ENCODE results near the gene RPL3. TPM values are rescaled to one million over a fixed set of nuclear protein-coding genes. Genes with fewer than 3 reads are reported as not detected.

Gene RPL3
- total RNA-seq, 1 donor from 2014 or later: 2,433 TPM

- DNase-seq (ENCODE audit: low spot score, unreplicated experiment): no peak
- TF ChIP-seq, protein P1, sequence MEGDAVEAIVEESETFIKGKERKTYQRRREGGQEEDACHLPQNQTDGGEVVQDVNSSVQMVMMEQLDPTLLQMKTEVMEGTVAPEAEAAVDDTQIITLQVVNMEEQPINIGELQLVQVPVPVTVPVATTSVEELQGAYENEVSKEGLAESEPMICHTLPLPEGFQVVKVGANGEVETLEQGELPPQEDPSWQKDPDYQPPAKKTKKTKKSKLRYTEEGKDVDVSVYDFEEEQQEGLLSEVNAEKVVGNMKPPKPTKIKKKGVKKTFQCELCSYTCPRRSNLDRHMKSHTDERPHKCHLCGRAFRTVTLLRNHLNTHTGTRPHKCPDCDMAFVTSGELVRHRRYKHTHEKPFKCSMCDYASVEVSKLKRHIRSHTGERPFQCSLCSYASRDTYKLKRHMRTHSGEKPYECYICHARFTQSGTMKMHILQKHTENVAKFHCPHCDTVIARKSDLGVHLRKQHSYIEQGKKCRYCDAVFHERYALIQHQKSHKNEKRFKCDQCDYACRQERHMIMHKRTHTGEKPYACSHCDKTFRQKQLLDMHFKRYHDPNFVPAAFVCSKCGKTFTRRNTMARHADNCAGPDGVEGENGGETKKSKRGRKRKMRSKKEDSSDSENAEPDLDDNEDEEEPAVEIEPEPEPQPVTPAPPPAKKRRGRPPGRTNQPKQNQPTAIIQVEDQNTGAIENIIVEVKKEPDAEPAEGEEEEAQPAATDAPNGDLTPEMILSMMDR (IDR thresholded peaks at IDR 0.05; ENCODE audit: unreplicated experiment): no peak
- Mint-ChIP-seq H3K36me3 (ENCODE audit: insufficient read depth) (no peaks in the 10 kb centered on the region), H3K9me3 (ENCODE audit: low read depth) (no peaks in the 10 kb centered on the region), H3K27me3 (peaks cover 10% of the 10 kb centered on the region), H3K4me1 (ENCODE audit: low read depth) (peaks cover 34% of the 10 kb centered on the region), H3K4me3 (ENCODE audit: low read depth) (no peak overlapping the region), H3K27ac (no peak overlapping the region)
Measured at GRCh38 chr22:39296981-39297489, 22.4 kb downstream of the RPL3 start.

GRCh38 chr22:39296535-39296934 is 22.9 kb downstream of the RPL3 start:
- no peak for DNase-seq (ENCODE audit: low spot score, unreplicated experiment)
- no peak overlapping the region for H3K27ac Mint-ChIP-seq
- TF ChIP-seq, protein P1 (IDR thresholded peaks at IDR 0.05; ENCODE audit: unreplicated experiment): no peak
- H3K9me3 Mint-ChIP-seq (ENCODE audit: low read depth): no peaks in the 10 kb centered on the region
- H3K4me3 Mint-ChIP-seq (ENCODE audit: low read depth): no peak overlapping the region
- peaks cover 10% of the 10 kb centered on the region for H3K27me3 Mint-ChIP-seq
- peaks cover 34% of the 10 kb centered on the region for H3K4me1 Mint-ChIP-seq (ENCODE audit: low read depth)
- H3K36me3 Mint-ChIP-seq (ENCODE audit: insufficient read depth): no peaks in the 10 kb centered on the region

DNA sequence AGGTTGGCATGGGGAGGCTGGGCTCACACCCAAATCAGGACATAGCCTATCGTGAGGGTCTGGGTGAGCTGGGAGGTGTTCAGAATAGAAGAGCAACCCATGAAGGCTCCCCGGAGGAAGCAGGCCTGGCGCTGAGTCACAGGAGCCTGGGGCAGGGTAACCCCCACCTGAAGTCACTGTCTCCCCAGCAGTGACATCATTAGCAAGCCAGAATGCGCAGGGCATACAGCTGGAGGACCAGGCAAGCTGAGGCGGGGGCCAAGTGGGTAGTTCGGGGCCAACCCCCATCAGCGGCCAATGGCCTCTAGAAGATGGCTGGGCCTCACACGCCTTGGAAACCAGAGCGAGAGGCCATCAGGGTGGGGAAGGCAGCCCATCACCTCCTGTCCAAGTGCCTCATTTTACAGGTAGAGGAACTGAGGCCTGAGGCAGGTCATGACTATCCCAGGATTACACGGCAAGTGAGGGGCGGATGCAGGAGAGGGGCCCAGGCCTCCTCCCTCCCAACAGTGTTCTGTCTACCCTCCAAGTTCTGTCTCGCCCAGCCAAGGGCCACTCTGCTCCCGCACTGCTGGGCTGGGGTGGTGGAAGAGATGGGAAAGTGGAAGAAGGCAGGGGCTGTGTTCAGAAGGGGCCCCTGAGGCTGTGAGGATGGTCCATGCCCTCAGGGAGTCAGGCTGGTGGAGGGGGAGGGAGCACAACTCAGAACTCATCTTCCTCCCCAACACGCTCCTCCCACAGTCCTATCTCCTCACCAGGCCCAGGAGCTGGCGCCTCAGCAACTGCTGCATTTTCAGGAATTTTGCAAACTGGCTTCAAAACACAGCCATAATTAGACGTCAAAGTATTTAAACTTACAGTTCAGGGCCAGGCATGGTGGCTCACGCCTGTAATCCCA is 24.6 kb downstream of the RPL3 start:
- no peak for DNase-seq (ENCODE audit: low spot score, unreplicated experiment)
- TF ChIP-seq, protein P1 (IDR thresholded peaks at IDR 0.05; ENCODE audit: unreplicated experiment): no peak
- no peaks in the 10 kb centered on the region for H3K9me3 Mint-ChIP-seq (ENCODE audit: low read depth)
- no peak overlapping the region for H3K4me3 Mint-ChIP-seq (ENCODE audit: low read depth)
- peaks cover 27% of the 10 kb centered on the region for H3K4me1 Mint-ChIP-seq (ENCODE audit: low read depth)
- H3K27ac Mint-ChIP-seq: no peak overlapping the region
- H3K27me3 Mint-ChIP-seq: no peaks in the 10 kb centered on the region
- H3K36me3 Mint-ChIP-seq (ENCODE audit: insufficient read depth): no peaks in the 10 kb centered on the region

- Mint-ChIP-seq H3K27ac (peak overlapping the region; percentile 25), H3K27me3 (no peaks in the 10 kb centered on the region), H3K36me3 (ENCODE audit: insufficient read depth) (no peaks in the 10 kb centered on the region), H3K4me3 (ENCODE audit: low read depth) (no peak overlapping the region), H3K4me1 (ENCODE audit: low read depth) (peaks cover 31% of the 10 kb centered on the region), H3K9me3 (ENCODE audit: low read depth) (no peaks in the 10 kb centered on the region)
- TF ChIP-seq, protein P1 (IDR thresholded peaks at IDR 0.05; ENCODE audit: unreplicated experiment): no peak
- DNase-seq (ENCODE audit: low spot score, unreplicated experiment): no peak
Measured at GRCh38 chr22:39293766-39294368, 25.6 kb downstream of the RPL3 start.

GRCh38 chr22:39292561-39293074 is 26.8 kb downstream of the RPL3 start:
- Mint-ChIP-seq H3K4me3 (ENCODE audit: low read depth) (no peak overlapping the region), H3K27ac (peak overlapping the region; percentile 41), H3K4me1 (ENCODE audit: low read depth) (peaks cover 25% of the 10 kb centered on the region), H3K36me3 (ENCODE audit: insufficient read depth) (no peaks in the 10 kb centered on the region), H3K27me3 (no peaks in the 10 kb centered on the region), H3K9me3 (ENCODE audit: low read depth) (no peaks in the 10 kb centered on the region)
- TF ChIP-seq, protein P1 (IDR thresholded peaks at IDR 0.05; ENCODE audit: unreplicated experiment): no peak
- no peak for DNase-seq (ENCODE audit: low spot score, unreplicated experiment)

Measured in progenitor cell of endocrine pancreas (in vitro differentiated cells).